HUES64 (cell line): ENCODE data around the gene SORT1.
"Not testable (repeated sequence)": the region's sequence is repeated elsewhere in the genome, so short reads cannot be mapped to it uniquely, and the experiment has no call there.

ENCODE experiments used
- H3K27ac ChIP-seq: 2 replicates; pipeline ENCODE4 v1.7.0; 2013; ENCODE audit warnings: low read depth, low read length, inconsistent platforms
- H3K27me3 ChIP-seq: 2 replicates; pipeline ENCODE4 v1.6.1; 2013; ENCODE audit warnings: mild to moderate bottlenecking, low read length; ENCODE audit not compliant: insufficient read depth
- H3K36me3 ChIP-seq: 2 replicates; pipeline ENCODE4 v1.6.1; 2013; ENCODE audit warnings: mild to moderate bottlenecking, low read length; ENCODE audit not compliant: insufficient read depth
- H3K4me1 ChIP-seq: 2 replicates; pipeline ENCODE4 v1.6.1; 2013; ENCODE audit warnings: mild to moderate bottlenecking, low read length, moderate library complexity; ENCODE audit not compliant: insufficient read depth
- H3K4me3 ChIP-seq: 2 replicates; pipeline ENCODE4 v1.5.1; 2013; ENCODE audit warnings: mild to moderate bottlenecking, low read length, moderate library complexity
- H3K9ac ChIP-seq: 2 replicates; pipeline ENCODE4 v1.6.1; 2013; ENCODE audit warnings: mild to moderate bottlenecking, low read depth, low read length
- H3K9me3 ChIP-seq: 2 replicates; pipeline ENCODE4 v1.6.1; 2013; ENCODE audit warnings: low read depth, low read length; ENCODE audit not compliant: insufficient read depth
- WGBS: fragments of 150-250, 120-280 bp; methylation state at CpG from one replicate; pipeline ENCODE4 v1.1.7; 2013; ENCODE audit warnings: missing lambda C conversion rate; 5-methylcytosine and 5-hydroxymethylcytosine counted together

Gene SORT1

DNA sequence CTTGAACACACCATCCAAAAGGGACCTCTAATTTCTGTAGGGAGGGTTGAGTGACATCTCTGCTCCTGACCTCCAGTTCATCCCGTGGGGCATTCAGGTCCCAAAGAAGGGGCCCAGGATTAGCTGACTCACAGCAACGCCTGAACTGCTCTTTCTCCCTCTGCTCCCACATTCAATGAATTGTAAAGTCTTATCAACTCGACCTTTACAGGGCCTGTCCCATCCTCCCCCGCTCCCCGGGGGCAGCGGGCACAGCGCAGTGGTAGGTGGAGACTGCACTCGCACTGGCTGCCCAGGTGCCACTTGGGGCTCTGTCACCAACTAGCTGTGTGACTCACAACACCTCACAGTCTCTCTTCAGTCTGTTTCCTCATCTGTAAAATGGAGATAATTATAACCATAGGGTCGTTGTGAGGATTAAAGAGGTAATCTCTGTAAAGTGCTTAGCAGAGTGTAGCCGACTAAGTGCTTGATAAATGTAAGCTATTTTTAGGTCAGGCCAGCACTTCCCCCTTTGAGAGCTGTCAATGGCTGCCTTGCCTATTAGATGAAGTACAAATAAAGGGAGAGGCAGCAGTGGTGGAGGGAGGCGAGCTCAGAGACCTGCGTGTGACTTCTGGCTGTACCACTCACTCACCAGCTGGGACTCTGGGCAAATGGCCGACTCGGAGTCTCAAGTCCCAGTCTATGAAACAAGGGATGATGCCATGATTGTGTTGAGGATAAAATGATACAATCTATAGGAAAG, 90.3 kb downstream of the SORT1 start:
- Histone ChIP-seq H3K36me3 (peaks cover 8% of the 10 kb centered on the region; the same call in 1 of the 2 replicates), H3K4me1 (peaks cover 7% of the 10 kb centered on the region; the same call in 1 of the 2 replicates), H3K27ac (no peak overlapping the region), H3K9ac (no peak overlapping the region), H3K4me3 (no peak overlapping the region), H3K9me3 (no peaks in the 10 kb centered on the region), H3K27me3 (no peaks in the 10 kb centered on the region)
- WGBS = 74% methylated on average over 14 of the region's 14 CpGs

DNA sequence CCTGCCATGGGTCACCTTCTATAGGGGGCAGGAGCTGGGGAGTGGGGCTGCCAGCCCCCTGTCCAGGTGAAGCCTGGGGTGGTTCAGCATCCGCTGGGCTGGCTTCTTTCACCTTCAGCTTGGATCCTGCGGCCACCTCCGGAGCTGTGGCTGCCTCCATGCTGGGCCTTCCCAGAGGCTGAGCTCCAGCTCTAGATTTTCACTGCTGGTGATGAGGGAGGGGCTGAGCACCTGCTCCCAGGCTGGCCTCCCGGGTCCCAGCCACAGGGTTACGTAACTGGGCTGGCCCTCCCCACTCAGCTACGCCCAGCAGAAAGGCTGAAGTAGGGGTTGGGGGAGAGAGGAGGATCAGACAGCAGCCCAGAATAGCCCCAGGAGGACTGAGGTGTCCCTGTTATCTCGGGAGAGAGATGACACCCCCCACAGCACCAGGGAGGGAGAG, 90.9 kb downstream of the SORT1 start, which contains the start of gene MYBPHL:
Gene MYBPHL, minus strand, starts transcription at position 180 of the 442 bp plus-strand sequence. Its CDS starts 20 bp downstream, at position 160.
- Histone ChIP-seq H3K4me1 (peaks cover 7% of the 10 kb centered on the region; the same call in 1 of the 2 replicates), H3K36me3 (peaks cover 4% of the 10 kb centered on the region; the same call in 1 of the 2 replicates), H3K9me3 (no peaks in the 10 kb centered on the region), H3K4me3 (no peak within 1 kb of the TSS), H3K27ac (no peak within 1 kb of the TSS), H3K9ac (no peak within 1 kb of the TSS), H3K27me3 (no peaks in the 10 kb centered on the region)
- WGBS = 82% methylated on average over 7 of the region's 7 CpGs

DNA sequence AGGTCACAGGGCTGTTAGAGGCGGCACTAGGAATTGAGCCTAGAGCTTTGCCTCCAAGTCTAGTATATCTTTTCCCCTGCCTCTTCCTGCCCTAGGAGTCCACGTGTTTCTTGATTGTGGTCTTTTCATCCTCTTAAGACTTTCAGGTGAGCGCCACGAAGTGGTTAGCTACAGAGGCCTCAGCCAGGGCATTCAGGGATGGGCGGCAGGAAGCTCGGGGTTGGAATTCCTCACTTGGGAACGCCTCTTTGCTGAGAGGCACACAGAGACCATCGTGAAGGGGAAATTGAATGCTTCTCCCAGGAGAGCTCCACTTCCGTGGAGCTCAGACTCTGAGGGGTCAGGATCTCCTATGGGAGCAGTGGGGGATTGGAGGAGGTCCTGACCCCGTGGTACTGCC, 91.7 kb downstream of the SORT1 start:
- 52% methylated on average over 9 of the region's 10 CpGs for WGBS

DNA sequence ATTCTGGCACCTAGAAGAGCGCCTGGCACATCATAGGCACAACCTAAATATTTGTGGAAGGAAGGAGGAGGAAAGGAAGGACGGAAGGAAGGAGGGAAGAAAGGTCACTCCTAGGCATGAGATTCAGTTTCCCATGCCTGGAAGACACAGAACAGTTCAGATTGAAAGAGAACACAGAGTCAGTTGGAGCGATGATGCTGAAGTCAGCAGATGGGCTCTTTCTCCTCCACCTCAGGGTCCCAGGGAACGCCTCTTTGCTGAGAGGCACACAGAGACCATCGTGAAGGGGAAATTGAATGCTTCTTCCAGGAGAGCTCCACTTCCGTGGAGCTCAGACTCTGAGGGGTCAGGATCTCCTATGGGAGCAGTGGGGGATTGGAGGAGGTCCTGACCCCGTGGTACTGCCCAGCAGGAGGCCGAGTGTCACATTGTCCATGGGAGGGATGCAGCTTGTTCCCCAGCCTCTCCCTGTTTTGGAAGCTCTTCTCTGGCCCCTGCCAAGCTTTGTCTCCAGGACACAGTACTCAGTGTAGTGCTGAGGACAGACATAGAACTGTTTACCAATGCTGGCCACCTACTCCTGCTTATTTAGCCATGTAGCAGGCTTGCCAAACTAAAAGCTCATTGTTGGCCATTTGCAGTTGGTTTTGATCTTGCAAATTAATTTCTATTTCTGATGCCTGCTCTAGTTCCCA, 93.3 kb downstream of the SORT1 start:
- 83% methylated on average over 8 of the region's 8 CpGs for WGBS
- peaks cover 7% of the 10 kb centered on the region; the same call in 1 of the 2 replicates for H3K4me1 ChIP-seq

More for the DNA sequence above, 91.7 kb downstream of the SORT1 start:
- not testable (repeated sequence) for H3K36me3 ChIP-seq, H3K4me3 ChIP-seq, H3K27me3 ChIP-seq, H3K9ac ChIP-seq, H3K9me3 ChIP-seq, H3K27ac ChIP-seq, H3K4me1 ChIP-seq

DNA sequence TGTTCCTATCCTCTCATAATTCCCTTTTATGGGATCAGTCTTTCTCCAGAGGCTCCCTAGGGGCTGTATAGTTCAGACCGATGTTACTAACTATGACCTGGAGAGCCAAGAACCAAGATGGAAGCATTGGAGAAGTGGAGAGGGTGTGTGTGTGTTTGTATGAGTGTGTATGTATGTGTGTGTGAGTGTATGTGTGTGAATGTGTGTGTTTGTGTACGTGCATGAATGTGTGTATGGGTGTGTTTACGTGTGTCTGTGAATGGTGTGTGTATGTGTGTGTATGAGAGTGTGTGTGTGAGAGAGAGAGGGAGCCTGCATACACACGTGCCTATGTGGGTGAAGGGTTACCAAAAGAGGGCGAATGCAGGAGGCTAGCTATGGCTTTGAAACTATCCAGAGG, 95.8 kb downstream of the SORT1 start:
- Histone ChIP-seq H3K27ac (no peak overlapping the region), H3K4me3 (no peak overlapping the region), H3K27me3 (no peaks in the 10 kb centered on the region), H3K9me3 (no peaks in the 10 kb centered on the region), H3K4me1 (no peaks in the 10 kb centered on the region), H3K36me3 (no peaks in the 10 kb centered on the region), H3K9ac (no peak overlapping the region)
- 93% methylated on average over 5 of the region's 5 CpGs for WGBS

More for the DNA sequence above, 93.3 kb downstream of the SORT1 start:
- H3K27me3 ChIP-seq = no peaks in the 10 kb centered on the region
- H3K27ac ChIP-seq = no peak overlapping the region
- H3K9ac ChIP-seq = no peak overlapping the region
- H3K4me3 ChIP-seq = no peak overlapping the region
- H3K36me3 ChIP-seq = no peaks in the 10 kb centered on the region
- no peaks in the 10 kb centered on the region for H3K9me3 ChIP-seq

DNA sequence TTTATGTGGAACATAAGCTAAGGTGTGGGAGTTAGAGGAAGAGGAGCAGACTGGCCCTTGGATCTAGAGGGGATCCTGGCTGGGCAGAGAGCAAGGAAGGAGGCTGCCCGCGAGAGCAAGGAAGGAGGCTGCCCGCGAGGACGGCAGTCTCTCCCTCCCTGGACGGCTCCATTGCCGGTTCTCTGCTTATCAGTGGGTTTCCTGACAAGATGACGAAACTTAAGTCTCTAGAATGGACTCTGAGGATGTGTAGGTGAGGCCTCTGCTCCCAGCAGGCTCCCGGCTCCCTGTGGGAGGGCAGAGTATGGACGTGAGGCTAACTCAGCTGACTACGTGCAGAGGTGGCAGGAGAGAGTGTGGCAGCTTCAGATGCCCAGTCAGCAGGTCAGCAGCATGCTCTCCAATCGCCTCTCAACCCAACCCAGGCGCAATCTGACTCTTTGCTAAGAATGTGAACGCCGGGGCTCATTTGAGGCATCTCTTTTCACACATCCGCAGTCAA, 97.0 kb downstream of the SORT1 start:
- H3K4me3 ChIP-seq = no peak overlapping the region
- H3K9ac ChIP-seq = no peak overlapping the region
- WGBS = 83% methylated on average over 16 of the region's 16 CpGs
- no peaks in the 10 kb centered on the region for H3K4me1 ChIP-seq
- no peaks in the 10 kb centered on the region for H3K27me3 ChIP-seq
- no peak overlapping the region for H3K27ac ChIP-seq
- H3K9me3 ChIP-seq = no peaks in the 10 kb centered on the region
- H3K36me3 ChIP-seq = no peaks in the 10 kb centered on the region

DNA sequence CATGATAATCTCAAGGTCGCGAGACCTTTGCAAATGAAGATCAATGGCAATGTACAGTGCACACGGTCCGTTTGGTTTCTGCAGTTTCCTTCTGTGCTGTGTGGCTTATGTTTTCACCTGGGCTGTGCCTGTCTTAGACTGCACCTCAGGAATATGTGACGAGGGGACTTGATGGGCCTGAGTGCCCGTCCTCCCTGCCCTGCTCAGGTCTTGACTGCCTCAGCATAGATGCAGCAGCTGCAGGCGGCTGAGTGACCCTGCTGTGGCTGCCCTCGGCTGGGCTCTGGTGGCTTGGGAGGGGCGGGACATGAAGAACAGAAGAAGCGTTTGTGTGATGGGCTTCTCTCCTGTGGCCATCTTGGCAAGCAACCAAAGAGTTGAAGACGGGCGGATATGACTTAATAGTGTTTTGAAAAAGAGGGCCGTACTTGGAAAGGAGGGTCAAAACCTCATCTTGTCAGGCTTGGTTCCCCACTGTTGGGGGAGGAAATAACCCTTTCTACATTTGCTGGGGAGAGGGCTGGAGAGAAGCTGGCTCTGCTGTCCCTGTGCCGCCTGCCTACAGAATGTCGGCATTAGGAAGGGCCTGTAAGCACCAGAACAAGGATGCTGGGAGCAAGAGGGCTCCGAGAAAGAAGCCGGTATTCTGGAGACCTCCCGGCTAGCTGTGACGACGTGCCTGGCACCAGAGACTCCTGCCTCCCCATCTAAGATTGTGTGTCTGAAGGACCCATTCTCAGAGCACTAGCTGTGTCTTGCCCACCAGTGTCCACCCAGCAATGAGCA, 98.0 kb downstream of the SORT1 start:
- Histone ChIP-seq H3K9me3 (no peaks in the 10 kb centered on the region), H3K9ac (no peak overlapping the region), H3K27ac (no peak overlapping the region), H3K36me3 (no peaks in the 10 kb centered on the region), H3K4me3 (no peak overlapping the region), H3K4me1 (no peaks in the 10 kb centered on the region), H3K27me3 (no peaks in the 10 kb centered on the region)
- 89% methylated on average over 20 of the region's 20 CpGs for WGBS

DNA sequence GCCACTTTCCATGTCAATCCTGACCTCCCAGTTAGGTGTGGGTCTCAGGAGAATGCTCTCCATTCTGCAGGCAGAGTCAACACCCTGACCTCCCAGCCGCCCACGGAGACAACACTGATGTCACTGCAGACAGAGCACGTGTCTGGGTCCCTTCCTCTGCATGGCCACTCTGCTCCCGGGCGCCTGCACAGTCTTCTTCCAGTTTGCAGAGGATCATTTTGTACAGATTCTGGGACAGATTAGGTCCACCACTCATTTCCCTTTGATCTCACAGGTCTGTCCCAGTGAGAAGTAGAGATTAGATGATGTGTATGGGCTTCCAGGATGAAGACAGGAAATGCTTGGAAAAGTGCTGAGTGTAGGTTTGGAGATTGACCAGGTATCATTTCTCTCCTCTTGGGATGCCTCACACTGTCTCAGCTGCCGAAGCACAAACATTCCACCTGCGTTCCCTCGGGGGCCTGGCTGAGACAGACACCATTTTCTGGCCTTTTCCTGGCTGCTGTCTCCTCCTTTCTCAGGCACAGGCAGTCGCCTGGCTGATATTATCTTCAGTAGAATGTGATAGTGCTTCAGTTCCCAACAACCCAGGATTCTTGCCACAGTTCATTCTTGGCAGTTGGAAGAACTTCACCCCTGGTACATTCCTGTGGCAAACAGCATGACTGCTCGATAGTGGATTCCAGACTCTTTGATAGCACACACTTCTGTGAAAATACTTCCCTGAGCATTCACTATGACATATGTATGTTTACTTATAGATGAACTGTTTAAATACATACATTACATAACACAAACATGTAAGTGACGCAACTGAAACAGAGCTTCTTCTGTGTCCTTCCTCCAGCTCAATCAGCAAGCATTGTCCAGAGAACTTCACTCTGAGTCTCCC, 98.8 kb downstream of the SORT1 start:
- no peak overlapping the region for H3K27ac ChIP-seq
- H3K4me3 ChIP-seq = no peak overlapping the region
- 87% methylated on average over 11 of the region's 11 CpGs for WGBS

DNA sequence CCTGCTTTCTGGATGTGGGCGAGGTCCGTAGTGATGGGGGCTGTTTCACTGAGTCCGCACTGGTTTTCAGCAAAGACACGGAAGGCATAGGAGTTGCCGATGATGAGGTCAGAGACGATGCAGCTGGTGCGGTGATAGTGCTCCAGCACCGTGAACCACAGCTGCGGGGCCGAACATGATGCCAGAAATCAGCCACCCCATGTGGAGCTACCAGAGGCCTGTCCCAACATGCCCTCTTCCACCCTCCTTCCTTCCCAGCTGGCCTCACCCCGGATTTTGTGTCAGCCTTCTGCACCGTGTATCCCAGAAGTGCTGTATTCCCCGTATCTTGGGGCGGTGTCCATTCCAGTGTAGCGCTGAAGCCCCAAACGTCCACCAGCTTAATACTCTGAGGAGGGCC, 100.9 kb downstream of the SORT1 start:
- Histone ChIP-seq H3K4me3 (no peak overlapping the region), H3K9me3 (no peaks in the 10 kb centered on the region), H3K4me1 (0 out of 2 replicates have a peak, but pooled peaks cover 3% of the 10 kb centered on the region), H3K27ac (no peak overlapping the region), H3K36me3 (no peaks in the 10 kb centered on the region), H3K9ac (no peak overlapping the region), H3K27me3 (no peaks in the 10 kb centered on the region)
- 94% methylated on average over 16 of the region's 16 CpGs for WGBS

More for the DNA sequence above, 98.8 kb downstream of the SORT1 start:
- H3K9me3 ChIP-seq = no peaks in the 10 kb centered on the region
- H3K4me1 ChIP-seq = no peaks in the 10 kb centered on the region
- H3K36me3 ChIP-seq = no peaks in the 10 kb centered on the region
- H3K9ac ChIP-seq = no peak overlapping the region
- no peaks in the 10 kb centered on the region for H3K27me3 ChIP-seq

DNA sequence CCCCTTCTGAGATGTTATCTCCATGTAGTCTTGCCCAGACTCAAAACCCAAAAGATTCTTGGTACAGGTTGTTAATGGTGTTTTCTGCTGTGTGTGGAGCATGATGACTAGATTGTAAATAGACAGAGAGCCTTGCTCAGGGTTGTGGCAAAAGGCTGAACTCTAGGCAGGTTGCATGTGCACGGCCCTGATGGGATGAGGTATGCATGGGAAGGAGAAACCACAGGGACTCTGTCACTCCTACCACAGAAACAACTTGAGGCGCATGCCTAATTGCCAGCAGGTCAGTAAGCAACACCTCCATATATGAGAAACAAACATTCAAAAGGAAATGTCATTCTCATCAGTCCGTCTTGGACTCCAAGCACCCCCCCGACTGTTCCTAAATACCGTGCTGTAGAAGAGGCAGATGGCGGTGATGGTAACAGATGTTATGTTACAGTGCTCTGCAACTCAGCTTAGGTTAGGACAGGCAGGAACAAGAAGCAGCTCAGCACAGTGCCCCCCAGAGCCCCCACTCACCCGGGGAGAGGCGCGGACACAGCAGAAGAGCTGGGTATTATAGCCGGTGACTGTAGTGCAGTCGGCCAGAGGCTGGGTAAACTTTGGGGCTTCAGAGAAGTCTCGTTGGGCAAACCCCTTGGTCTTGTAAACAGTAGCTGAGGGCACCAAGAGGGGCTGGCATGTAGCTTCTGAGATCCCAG, 101.9 kb downstream of the SORT1 start:
- no peaks in the 10 kb centered on the region for H3K36me3 ChIP-seq
- no peak overlapping the region for H3K9ac ChIP-seq
- WGBS = 80% methylated on average over 12 of the region's 12 CpGs
- no peak overlapping the region for H3K4me3 ChIP-seq
- 0 out of 2 replicates have a peak, but pooled peaks cover 3% of the 10 kb centered on the region for H3K4me1 ChIP-seq
- H3K27me3 ChIP-seq = no peaks in the 10 kb centered on the region
- H3K9me3 ChIP-seq = no peaks in the 10 kb centered on the region
- H3K27ac ChIP-seq = no peak overlapping the region
